Trophoblast cell (in vitro differentiated cells and primary cell): Measurements from ENCODE around the gene PPARG.
"Not testable (repeated sequence)": the region's sequence is repeated elsewhere in the genome, so short reads cannot be mapped to it uniquely, and the experiment has no call there.

Experiments
- DNase-seq, 2 donors: peaks; one replicate each; pipeline ENCODE4 v3.0.0-alpha.2; 2016
- H2AFZ ChIP-seq: 2 replicates; pipeline ENCODE4 v1.6.1; 2013; ENCODE audit warnings: low read length, moderate library complexity, mild to moderate bottlenecking; ENCODE audit not compliant: insufficient read depth, poor library complexity
- H2AK5ac ChIP-seq: 2 replicates; pipeline ENCODE4 v1.6.1; 2013; ENCODE audit warnings: mild to moderate bottlenecking, low read length
- H2BK120ac ChIP-seq: 2 replicates; pipeline ENCODE4 v1.6.1; 2013; ENCODE audit warnings: low read length, mild to moderate bottlenecking, moderate library complexity; ENCODE audit not compliant: insufficient read depth, poor library complexity
- H2BK12ac ChIP-seq: 2 replicates; pipeline ENCODE4 v1.6.1; 2013; ENCODE audit warnings: mild to moderate bottlenecking, low read length, moderate library complexity
- H2BK5ac ChIP-seq: 2 replicates; pipeline ENCODE4 v1.6.1; 2013; ENCODE audit warnings: low read length, low read depth, moderate library complexity, mild to moderate bottlenecking; ENCODE audit not compliant: poor library complexity
- H3K14ac ChIP-seq: 2 replicates; pipeline ENCODE4 v1.6.1; 2013; ENCODE audit warnings: mild to moderate bottlenecking, low read length
- H3K18ac ChIP-seq: 2 replicates; pipeline ENCODE4 v1.6.1; 2013; ENCODE audit warnings: mild to moderate bottlenecking, low read length
- H3K23ac ChIP-seq: 2 replicates; pipeline ENCODE4 v1.6.1; 2013; ENCODE audit warnings: low read length
- H3K27ac ChIP-seq: 2 replicates; pipeline ENCODE4 v1.5.1; 2013; ENCODE audit warnings: low read depth, mild to moderate bottlenecking, inconsistent platforms, low read length, moderate library complexity
- H3K27me3 ChIP-seq: 2 replicates; pipeline ENCODE4 v1.6.1; 2013; ENCODE audit warnings: inconsistent platforms, mild to moderate bottlenecking, low read length, moderate library complexity; ENCODE audit not compliant: insufficient read depth
- H3K36me3 ChIP-seq, 2 experiments: 1 replicate in 1 of 2; 2 replicates in 1 of 2; pipeline ENCODE4 v1.6.1; 2013; ENCODE audit warnings: low read length in 2 of 2, mild to moderate bottlenecking in 2 of 2, moderate library complexity in 1 of 2; ENCODE audit not compliant: insufficient read depth in 2 of 2, control insufficient read depth in 1 of 2
- H3K4ac ChIP-seq: 2 replicates; pipeline ENCODE4 v1.6.1; 2013; ENCODE audit warnings: low read depth, mild to moderate bottlenecking, low read length, moderate library complexity
- H3K4me1 ChIP-seq, 2 experiments: 1 replicate in 1 of 2; 2 replicates in 1 of 2; pipeline ENCODE4 v1.6.1; 2013; ENCODE audit warnings: low read length in 2 of 2, mild to moderate bottlenecking in 2 of 2, moderate library complexity in 1 of 2; ENCODE audit not compliant: insufficient read depth in 2 of 2, control insufficient read depth in 1 of 2
- H3K4me2 ChIP-seq: 2 replicates; pipeline ENCODE4 v1.6.1; 2013; ENCODE audit warnings: inconsistent platforms, mild to moderate bottlenecking, low read length, moderate library complexity
- H3K4me3 ChIP-seq: 2 replicates; pipeline ENCODE4 v1.5.1; 2013; ENCODE audit warnings: mild to moderate bottlenecking, low read depth, low read length, inconsistent platforms
- H3K79me1 ChIP-seq: one replicate; pipeline ENCODE4 v1.6.1; 2013; ENCODE audit warnings: low read length
- H3K79me2 ChIP-seq: 2 replicates; pipeline ENCODE4 v1.6.1; 2013; ENCODE audit warnings: low read length, mild to moderate bottlenecking; ENCODE audit not compliant: control insufficient read depth, insufficient read depth, poor library complexity
- H3K9ac ChIP-seq: 2 replicates; pipeline ENCODE4 v1.6.1; 2013; ENCODE audit warnings: mild to moderate bottlenecking, low read length
- H3K9me3 ChIP-seq: 2 replicates; pipeline ENCODE4 v1.6.1; 2013; ENCODE audit warnings: low read depth, mild to moderate bottlenecking, control low read depth, inconsistent platforms, low read length; ENCODE audit not compliant: insufficient read depth
- H4K12ac ChIP-seq: 2 replicates; pipeline ENCODE4 v1.6.1; 2013; ENCODE audit warnings: low read depth, mild to moderate bottlenecking, low read length, moderate library complexity
- H4K8ac ChIP-seq: 2 replicates; pipeline ENCODE4 v1.6.1; 2013; ENCODE audit warnings: low read depth, mild to moderate bottlenecking, low read length, moderate library complexity
- H4K91ac ChIP-seq: one replicate; pipeline ENCODE4 v1.6.1; 2013; ENCODE audit warnings: low read depth, mild to moderate bottlenecking, low read length, moderate library complexity
- WGBS: extraction: QIAGEN DNeasy Blood & Tissue Kit; methylation state at CpG from one replicate; pipeline ENCODE4 v1.1.7; 2013; ENCODE audit warnings: missing lambda C conversion rate; ENCODE audit not compliant: insufficient read length, insufficient coverage; ENCODE audit errors: extremely low coverage; 5-methylcytosine and 5-hydroxymethylcytosine counted together

The PPARG gene

GRCh38 chr3:12476238-12476897 is 187.5 kb downstream of the PPARG start:
- H3K36me3 ChIP-seq = no peaks in the 10 kb centered on the region
- no peak overlapping the region for H3K14ac ChIP-seq
- H3K27me3 ChIP-seq = no peaks in the 10 kb centered on the region
- H2AFZ ChIP-seq = no peak overlapping the region
- peak overlapping the region; percentile 33 for H4K91ac ChIP-seq
- peak overlapping the region; percentile 53 for H2BK12ac ChIP-seq
- H3K23ac ChIP-seq = no peak overlapping the region
- H2AK5ac ChIP-seq = peak overlapping the region; percentile 36
- no peaks in the 10 kb centered on the region for H3K79me2 ChIP-seq
- H3K9ac ChIP-seq = no peak overlapping the region
- H3K18ac ChIP-seq = no peak overlapping the region
- WGBS = no CpG with 5 or more reads among the region's 5 CpGs
- no peak overlapping the region for H3K4me3 ChIP-seq
- no peak overlapping the region for H4K8ac ChIP-seq
- H3K4me2 ChIP-seq = no peak overlapping the region
- no peak overlapping the region for H4K12ac ChIP-seq
- no peak overlapping the region for H2BK5ac ChIP-seq
- H3K4me1 ChIP-seq = peaks cover 12% of the 10 kb centered on the region in 2 experiments
- peaks cover 4% of the 10 kb centered on the region for H3K79me1 ChIP-seq
- H2BK120ac ChIP-seq = no peak overlapping the region
- DNase-seq = no peak
- H3K27ac ChIP-seq = no peak overlapping the region
- H3K9me3 ChIP-seq = no peaks in the 10 kb centered on the region
- H3K4ac ChIP-seq = no peak overlapping the region

- peaks cover 8 to 10% of the 10 kb centered on the region in 2 experiments for H3K4me1 ChIP-seq
- no peaks in the 10 kb centered on the region for H3K36me3 ChIP-seq
- no peak overlapping the region for H3K4ac ChIP-seq
- H4K12ac ChIP-seq = no peak overlapping the region
- H3K4me2 ChIP-seq = no peak overlapping the region
- H4K8ac ChIP-seq = no peak overlapping the region
- H3K23ac ChIP-seq = no peak overlapping the region
- no CpG with 5 or more reads among the region's 5 CpGs for WGBS
- H3K14ac ChIP-seq = no peak overlapping the region
- H3K9ac ChIP-seq = no peak overlapping the region
- H4K91ac ChIP-seq = no peak overlapping the region
- no peaks in the 10 kb centered on the region for H3K9me3 ChIP-seq
- H3K79me2 ChIP-seq = no peaks in the 10 kb centered on the region
- no peaks in the 10 kb centered on the region for H3K27me3 ChIP-seq
- H3K27ac ChIP-seq = no peak overlapping the region
- no peak overlapping the region for H3K4me3 ChIP-seq
- H3K18ac ChIP-seq = no peak overlapping the region
- no peak for DNase-seq
- H2AK5ac ChIP-seq = no peak overlapping the region
- no peak overlapping the region for H2AFZ ChIP-seq
- H3K79me1 ChIP-seq = peaks cover 4% of the 10 kb centered on the region
- no peak overlapping the region for H2BK120ac ChIP-seq
- no peak overlapping the region for H2BK5ac ChIP-seq
- no peak overlapping the region for H2BK12ac ChIP-seq
These were observed 188.4 kb downstream of the PPARG start for GRCh38 chr3:12477256-12477655.

DNA sequence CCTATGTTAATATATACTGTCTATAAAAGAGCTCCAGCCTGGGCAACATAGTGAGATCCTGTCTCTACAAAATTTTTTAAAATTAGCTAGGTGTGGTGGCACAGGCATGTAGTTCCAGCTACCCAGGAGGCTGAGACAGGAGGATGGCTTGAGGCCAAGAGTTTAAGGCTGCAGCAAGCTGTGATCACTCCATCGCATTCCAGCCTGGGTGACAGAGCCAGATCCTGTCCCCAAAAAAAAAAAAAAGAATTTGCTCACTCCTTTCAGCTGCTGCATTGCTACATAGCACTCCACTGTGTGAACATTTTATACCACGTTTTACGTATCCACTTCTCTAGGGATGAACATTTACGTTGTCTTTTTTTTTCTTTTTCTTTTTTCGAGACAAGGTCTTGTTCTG is 189.5 kb downstream of the PPARG start:
- no peaks in the 10 kb centered on the region for H3K36me3 ChIP-seq
- no peak overlapping the region for H2AFZ ChIP-seq
- H3K18ac ChIP-seq = no peak overlapping the region
- H3K79me1 ChIP-seq = peaks cover 4% of the 10 kb centered on the region
- no peak overlapping the region for H2AK5ac ChIP-seq
- no peak overlapping the region for H3K23ac ChIP-seq
- H2BK12ac ChIP-seq = no peak overlapping the region
- H3K4me1 ChIP-seq = peaks cover under 1 to 3% of the 10 kb centered on the region in 2 experiments
- peak in 1 of 2 donors; percentile 75 for DNase-seq
- no peak overlapping the region for H4K12ac ChIP-seq
- no peaks in the 10 kb centered on the region for H3K27me3 ChIP-seq
- H3K4ac ChIP-seq = no peak overlapping the region
- no peak overlapping the region for H2BK120ac ChIP-seq
- no peak overlapping the region for H3K9ac ChIP-seq
- WGBS = no CpG with 5 or more reads among the region's 5 CpGs
- H4K8ac ChIP-seq = no peak overlapping the region
- H3K4me3 ChIP-seq = no peak overlapping the region
- no peaks in the 10 kb centered on the region for H3K9me3 ChIP-seq
- H3K79me2 ChIP-seq = no peaks in the 10 kb centered on the region
- no peak overlapping the region for H4K91ac ChIP-seq
- no peak overlapping the region for H3K4me2 ChIP-seq
- no peak overlapping the region for H3K27ac ChIP-seq
- no peak overlapping the region for H3K14ac ChIP-seq
- H2BK5ac ChIP-seq = no peak overlapping the region

GRCh38 chr3:12479198-12479597 is 190.3 kb downstream of the PPARG start:
- WGBS = no CpG with 5 or more reads among the region's 3 CpGs
- not testable (repeated sequence) for H3K9me3 ChIP-seq

More at GRCh38 chr3:12479198-12479597, 190.3 kb downstream of the PPARG start:
- not testable (repeated sequence) for H4K91ac ChIP-seq, H3K27me3 ChIP-seq, H3K4me1 ChIP-seq, H3K9ac ChIP-seq, H3K4ac ChIP-seq, H2AK5ac ChIP-seq, H3K79me1 ChIP-seq, H3K23ac ChIP-seq, H4K12ac ChIP-seq, H3K36me3 ChIP-seq, H3K4me3 ChIP-seq, H2AFZ ChIP-seq, DNase-seq, H2BK5ac ChIP-seq, H3K18ac ChIP-seq, H2BK120ac ChIP-seq, H3K27ac ChIP-seq, H3K14ac ChIP-seq, H3K79me2 ChIP-seq, H3K4me2 ChIP-seq
- H4K8ac ChIP-seq = peak overlapping the region; percentile 65
- H2BK12ac ChIP-seq = peak overlapping the region; percentile 77
